HepG2 (cell line): ENCODE data around the gene BMERB1. TPM values are rescaled to one million over a fixed set of nuclear protein-coding genes. Genes with fewer than 3 reads are reported as not detected.
A peak's percentile ranks its signal among the peaks of the same experiment; 100 is the strongest.
"Not testable (repeated sequence)": the region's sequence is repeated elsewhere in the genome, so short reads cannot be mapped to it uniquely, and the experiment has no call there.

ENCODE experiments used
- ATAC-seq: fragments of 200-7000 bp; cut with Tn5 transposase; 3 replicates; pipeline ENCODE4 v1.9.1; 2020; ENCODE audit warnings: mild to moderate bottlenecking, moderate library complexity
- BruUV-seq: library from RNA; stranded (reverse); fragments of 400-500 nt; replicated peaks from 2 replicates; lab custom pipeline; 2021; lab: Mats Ljungman, UMichigan
- CTCF ChIA-PET: fragments of 300-600 bp; formaldehyde crosslinking; extraction: SDS; loops from one replicate; lab custom pipeline; 2021; ENCODE audit warnings: low total read pairs, inconsistent platforms, low intra/inter-chr PET ratio; lab: Yijun Ruan, JAX
- POLR2A ChIA-PET: fragments of 350-600 bp; sonication (Branson Sonifier 250); formaldehyde crosslinking; loops from one replicate; lab custom pipeline; 2020; ENCODE audit warnings: antibody characterized with exemption, inconsistent platforms; lab: Yijun Ruan, JAX
- DNase-seq: peaks from one replicate; pipeline ENCODE4 v3.0.0-alpha.2; 2015; ENCODE audit warnings: low spot score
- FAIRE-seq: peaks from 3 replicates; lab custom pipeline; 2011; peaks lifted over from hg19 to GRCh38; lab: Jason Lieb, UNC
- H2AFZ ChIP-seq: one replicate; pipeline ENCODE4 v1.6.1; 2011; ENCODE audit warnings: low read length, inconsistent platforms
- H3K27ac ChIP-seq: fragments of 300-600 bp; 3 replicates; pipeline ENCODE4 v1.8.0; 2011; ENCODE audit warnings: mixed run types, mild to moderate bottlenecking, mixed read lengths, low read length, inconsistent platforms; ENCODE audit not compliant: insufficient read depth; ENCODE audit errors: extremely low read length
- H3K27me3 ChIP-seq, 2 experiments: fragments of 200-600 bp in 1 of 2; 2 replicates in 1 of 2; 3 replicates in 1 of 2; pipeline versions ENCODE4 v1.6.0 to v1.8.0; 2011; ENCODE audit warnings: low read length in 2 of 2, mild to moderate bottlenecking in 2 of 2, moderate library complexity in 2 of 2, inconsistent platforms in 1 of 2; ENCODE audit not compliant: insufficient read depth in 2 of 2, control insufficient read depth in 1 of 2
- H3K36me3 ChIP-seq, 2 experiments: fragments of 200-600 bp in 1 of 2; replicated peaks in 1 of 2; 2 replicates in 1 of 2; 3 replicates in 1 of 2; pipeline versions ENCODE4 v1.5.1 to v1.8.0; 2011; ENCODE audit warnings: low read length in 2 of 2, inconsistent platforms in 1 of 2; ENCODE audit not compliant: insufficient read depth in 2 of 2, control insufficient read depth in 1 of 2
- H3K4me1 ChIP-seq: 2 replicates; pipeline ENCODE4 v1.5.1; 2012; ENCODE audit warnings: low read length, inconsistent platforms; ENCODE audit not compliant: insufficient read depth
- H3K4me2 ChIP-seq: 2 replicates; pipeline ENCODE4 v1.6.0; 2011; ENCODE audit warnings: low read depth, low read length, inconsistent platforms
- H3K4me3 ChIP-seq, 3 experiments: fragments of 200-600 bp in 1 of 3; sonication (generic), shearing (Covaris generic) in 1 of 3; replicated peaks in 1 of 3; 2 replicates each; pipeline ENCODE4 v1.5.1; 2011 to 2016; ENCODE audit warnings: low read length in 3 of 3, inconsistent platforms in 2 of 3, low read depth in 2 of 3, mild to moderate bottlenecking in 2 of 3, control low read depth in 1 of 3, mixed read lengths in 1 of 3; ENCODE audit not compliant: insufficient read depth in 1 of 3
- H3K79me2 ChIP-seq: one replicate; pipeline ENCODE4 v1.6.1; 2011; ENCODE audit warnings: low read length, inconsistent platforms; ENCODE audit not compliant: insufficient read depth
- H3K9ac ChIP-seq: 2 replicates; pipeline ENCODE4 v1.6.0; 2011; ENCODE audit warnings: mild to moderate bottlenecking, low read depth, low read length, inconsistent platforms; ENCODE audit not compliant: insufficient read depth
- H3K9me3 ChIP-seq: 2 replicates; pipeline ENCODE4 v1.5.1; 2012; ENCODE audit warnings: mild to moderate bottlenecking, low read length
- H4K20me1 ChIP-seq: 2 replicates; pipeline ENCODE4 v1.6.0; 2011; ENCODE audit warnings: inconsistent platforms, mild to moderate bottlenecking, low read length, moderate library complexity; ENCODE audit not compliant: insufficient read depth
- ETV5 ChIP-seq: IDR thresholded peaks from 2 replicates; pipeline ENCODE4 v1.6.1; 2018; ENCODE audit warnings: missing biosample characterization, missing genetic modification reagents, inconsistent platforms, borderline replicate concordance
- FOSL2 ChIP-seq: sonication (generic); formaldehyde crosslinking; IDR thresholded peaks from 2 replicates; pipeline ENCODE4 v1.4.0; 2020; ENCODE audit warnings: missing genetic modification reagents
- FOXJ3 ChIP-seq: sonication (generic); formaldehyde crosslinking; IDR thresholded peaks from 2 replicates; pipeline ENCODE4 v1.4.0; 2020; ENCODE audit warnings: missing genetic modification reagents, mild to moderate bottlenecking, borderline replicate concordance
- FOXO1 ChIP-seq: sonication (generic); formaldehyde crosslinking; IDR thresholded peaks from 2 replicates; pipeline ENCODE4 v1.4.0; 2020; ENCODE audit warnings: missing genetic modification reagents
- GATAD2A ChIP-seq: IDR thresholded peaks from 2 replicates; pipeline ENCODE4 v1.6.1; 2016
- HDAC2 ChIP-seq: sonication (generic); formaldehyde crosslinking; IDR thresholded peaks from 2 replicates; pipeline ENCODE4 v1.4.0; 2020; ENCODE audit warnings: missing genetic modification reagents
- KDM6A ChIP-seq: IDR thresholded peaks from 2 replicates; pipeline ENCODE4 v1.6.1; 2016; ENCODE audit warnings: low read depth
- MED1 ChIP-seq: sonication (generic); formaldehyde crosslinking; IDR thresholded peaks from 2 replicates; pipeline ENCODE4 v1.4.0; 2020; ENCODE audit warnings: missing genetic modification reagents
- NCOA2 ChIP-seq: sonication (generic); formaldehyde crosslinking; IDR thresholded peaks from 2 replicates; pipeline ENCODE4 v1.8.0; 2022; ENCODE audit warnings: inconsistent platforms
- NR2F1 ChIP-seq, 2 experiments: fragments of 450-650 bp in 1 of 2; formaldehyde crosslinking in 1 of 2; IDR thresholded peaks; 2 replicates each; pipeline versions ENCODE4 v1.5.0 to v1.6.1; 2016 to 2020; ENCODE audit warnings: mild to moderate bottlenecking in 1 of 2, missing compliant biosample characterization in 1 of 2, missing genetic modification reagents in 1 of 2, moderate library complexity in 1 of 2
- PHF21A ChIP-seq: sonication (generic); formaldehyde crosslinking; IDR thresholded peaks from 2 replicates; pipeline ENCODE4 v1.5.0; 2020; ENCODE audit warnings: mild to moderate bottlenecking, missing genetic modification reagents
- SOX13 ChIP-seq, 3 experiments: fragments of 450-650 bp in 1 of 3; sonication (generic) in 1 of 3; formaldehyde crosslinking in 1 of 3; IDR thresholded peaks in 2 of 3; conservative IDR thresholded peaks in 1 of 3; 2 replicates each; pipeline versions ENCODE4 v1.5.0 to v1.6.1; 2016 to 2020; ENCODE audit warnings: antibody characterized with exemption in 1 of 3, mild to moderate bottlenecking in 1 of 3, missing compliant biosample characterization in 1 of 3, missing genetic modification reagents in 1 of 3, moderate library complexity in 1 of 3
- THAP11 ChIP-seq: IDR thresholded peaks from 2 replicates; pipeline ENCODE4 v1.6.1; 2016; ENCODE audit warnings: missing biosample characterization, missing genetic modification reagents
- ZNF124 ChIP-seq: sonication (generic); formaldehyde crosslinking; IDR thresholded peaks from 2 replicates; pipeline ENCODE4 v1.4.0; 2020; ENCODE audit warnings: missing genetic modification reagents
- ZNF264 ChIP-seq: sonication (generic); formaldehyde crosslinking; IDR thresholded peaks from 2 replicates; pipeline ENCODE4 v1.4.0; 2020; ENCODE audit warnings: missing genetic modification reagents
- ZNF33A ChIP-seq: sonication (generic); formaldehyde crosslinking; IDR thresholded peaks from 2 replicates; pipeline ENCODE4 v1.5.1; 2020; ENCODE audit warnings: missing genetic modification reagents, mild to moderate bottlenecking, moderate library complexity, borderline replicate concordance
- ZNF564 ChIP-seq: sonication (generic); formaldehyde crosslinking; IDR thresholded peaks from 2 replicates; pipeline ENCODE4 v1.8.1; 2023; ENCODE audit warnings: mild to moderate bottlenecking, missing genetic modification reagents
- WGBS: methylation state at CpG from one replicate; pipeline ENCODE4 v1.1.6; 2017; ENCODE audit warnings: low lambda C conversion rate; 5-methylcytosine and 5-hydroxymethylcytosine counted together
- in situ Hi-C: cut with HindIII; loops from 2 replicates; pipeline ENCODE4 v1.10.0; 2017; ENCODE audit warnings: low pct_unique_long_range_greater_than_20kb; ENCODE audit not compliant: extremely low pct_ligation_motif_present
- intact Hi-C: fragments of 100-400 bp; cut with micrococcal nuclease; formaldehyde crosslinking; loops from one replicate; pipeline ENCODE4 v1.10.0; 2022; ENCODE audit not compliant: unreplicated experiment
- polyA plus RNA-seq, 8 experiments: library from polyadenylated mRNA; depleted of rRNA in 3 of 8; stranded (reverse) in 7 of 8; unstranded in 1 of 8; fragments of >200 nt; fragmentation: Illumina TruSeq in 4 of 8; extraction: Trizol in 4 of 8; gene quantifications; 2 replicates each; pipeline versions ENCODE4 v1.2.1 to v1.2.3, GENCODE V29; 2011 to 2016; ENCODE audit warnings: low read depth in 4 of 8, missing spikeins in 1 of 8, mixed read lengths in 1 of 8; ENCODE audit not compliant: insufficient read depth in 1 of 8
- total RNA-seq, 5 experiments: library from RNA; depleted of rRNA; stranded (reverse); fragments of >200 nt; fragmentation: Illumina TruSeq; extraction: Trizol; gene quantifications; 2 replicates each; pipeline ENCODE4 v1.2.3, GENCODE V29; 2016; ENCODE audit warnings: low read depth in 1 of 5
- TF ChIP-seq, protein P1 (sequence below): sonication (generic); formaldehyde crosslinking; IDR thresholded peaks from 2 replicates; pipeline ENCODE4 v1.4.0; 2020; ENCODE audit warnings: missing genetic modification reagents
- TF ChIP-seq, protein P2 (sequence below), 2 experiments: sonication (generic) in 1 of 2; formaldehyde crosslinking in 1 of 2; IDR thresholded peaks; 2 replicates each; pipeline versions ENCODE4 v1.4.0 to v1.6.1; 2018 to 2020; ENCODE audit warnings: missing genetic modification reagents in 2 of 2, borderline replicate concordance in 1 of 2, low read depth in 1 of 2, mild to moderate bottlenecking in 1 of 2, missing biosample characterization in 1 of 2
- TF ChIP-seq, protein P3 (sequence below): IDR thresholded peaks from 2 replicates; pipeline ENCODE4 v1.6.1; 2018; ENCODE audit warnings: missing genetic modification reagents, mild to moderate bottlenecking, missing compliant biosample characterization

The BMERB1 gene
- total and polyA plus RNA-seq, 2 of the 13 experiments (the other 11 are each of a cell fraction or from before 2014, with no cell fraction given) = 1.4 TPM

DNA sequence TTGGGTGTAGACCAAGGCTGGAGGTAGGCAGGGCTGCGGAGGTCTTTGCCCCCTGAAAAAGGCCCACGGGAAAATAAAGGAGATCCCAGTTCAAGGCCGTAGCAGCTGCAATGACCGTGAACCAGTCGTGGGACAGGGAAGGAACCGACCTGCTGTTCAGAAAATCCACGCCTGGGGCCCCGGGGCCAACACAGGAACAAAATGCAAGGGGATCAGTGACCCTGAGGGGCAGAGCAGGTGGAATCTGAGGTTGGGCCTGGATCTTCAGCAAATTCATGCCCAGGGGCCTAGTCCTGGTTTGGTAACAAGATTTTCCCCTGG, 37.9 kb upstream of the BMERB1 start:
- BruUV-seq; FAIRE-seq; H2AFZ ChIP-seq; CTCF ChIA-PET; H3K36me3 ChIP-seq; intact Hi-C loops; in situ Hi-C loops; DNase-seq; H3K27me3 ChIP-seq; H4K20me1 ChIP-seq; H3K9me3 ChIP-seq; TF ChIP-seq SOX13 (IDR thresholded peaks at IDR 0.05): not testable (repeated sequence)
- H3K4me1 ChIP-seq = peaks cover 46% of the 10 kb centered on the region
- peak overlapping the region; percentile 71 for H3K4me2 ChIP-seq
- POLR2A ChIA-PET = interaction anchor here (1.8 kb wide), 1 partner anchor 8 kb away, joined by 8 read pairs; no protein-coding TSS in a partner anchor
- peak overlapping the region; percentile 84 for H3K9ac ChIP-seq
- peaks cover 34% of the 10 kb centered on the region for H3K79me2 ChIP-seq
- ATAC-seq = peak; percentile 19
- H3K27ac ChIP-seq = peak overlapping the region; percentile 71
- H3K4me3 ChIP-seq = peak overlapping the region; percentile 66 to 94 (median 84)
- 0% methylated on average over 8 of the region's 8 CpGs for WGBS
- TF ChIP-seq FOSL2 (CRISPR knock-in tag) (0 out of 2 replicates have a peak, but pooled peaks have one; percentile 9), HDAC2 (peak; percentile 60; the same call in 1 of the 2 replicates), ZNF33A (CRISPR knock-in tag) (0 out of 2 replicates have a peak, but pooled peaks have one; percentile 37), NR2F1 (CRISPR knock-in tag; IDR thresholded peaks at IDR 0.05) (peak in 1 of 2 experiments; percentile 52; a peak in 1 of 4 replicates), ZNF564 (0 out of 2 replicates have a peak, but pooled peaks have one; percentile 3), SOX13 (CRISPR knock-in tag; conservative IDR thresholded peaks at IDR 0.05 in 1 of 2, IDR thresholded peaks at IDR 0.05 in 1 of 2) (peak in 1 of 2 experiments; percentile 40; a peak in 1 of 4 replicates), FOXJ3 (CRISPR knock-in tag) (peak; percentile 23; the same call in 1 of the 2 replicates), THAP11 (CRISPR knock-in tag) (0 out of 2 replicates have a peak, but pooled peaks have one; percentile 11), FOXO1 (CRISPR knock-in tag) (peak; percentile 29; the same call in 1 of the 2 replicates), ETV5 (0 out of 2 replicates have a peak, but pooled peaks have one; percentile 12), GATAD2A (peak; percentile 64), ZNF264 (0 out of 2 replicates have a peak, but pooled peaks have one; percentile 14), NCOA2 (CRISPR knock-in tag) (peak; percentile 67), KDM6A (CRISPR knock-in tag) (0 out of 2 replicates have a peak, but pooled peaks have one; percentile 13), ZNF124 (peak; percentile 50; the same call in 1 of the 2 replicates), MED1 (CRISPR knock-in tag) (peak; percentile 64), PHF21A (CRISPR knock-in tag) (peak; percentile 35; the same call in 1 of the 2 replicates)
- TF ChIP-seq, protein P1, sequence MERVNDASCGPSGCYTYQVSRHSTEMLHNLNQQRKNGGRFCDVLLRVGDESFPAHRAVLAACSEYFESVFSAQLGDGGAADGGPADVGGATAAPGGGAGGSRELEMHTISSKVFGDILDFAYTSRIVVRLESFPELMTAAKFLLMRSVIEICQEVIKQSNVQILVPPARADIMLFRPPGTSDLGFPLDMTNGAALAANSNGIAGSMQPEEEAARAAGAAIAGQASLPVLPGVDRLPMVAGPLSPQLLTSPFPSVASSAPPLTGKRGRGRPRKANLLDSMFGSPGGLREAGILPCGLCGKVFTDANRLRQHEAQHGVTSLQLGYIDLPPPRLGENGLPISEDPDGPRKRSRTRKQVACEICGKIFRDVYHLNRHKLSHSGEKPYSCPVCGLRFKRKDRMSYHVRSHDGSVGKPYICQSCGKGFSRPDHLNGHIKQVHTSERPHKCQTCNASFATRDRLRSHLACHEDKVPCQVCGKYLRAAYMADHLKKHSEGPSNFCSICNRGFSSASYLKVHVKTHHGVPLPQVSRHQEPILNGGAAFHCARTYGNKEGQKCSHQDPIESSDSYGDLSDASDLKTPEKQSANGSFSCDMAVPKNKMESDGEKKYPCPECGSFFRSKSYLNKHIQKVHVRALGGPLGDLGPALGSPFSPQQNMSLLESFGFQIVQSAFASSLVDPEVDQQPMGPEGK = peak; percentile 23; the same call in 1 of the 2 replicates
- TF ChIP-seq, protein P2, sequence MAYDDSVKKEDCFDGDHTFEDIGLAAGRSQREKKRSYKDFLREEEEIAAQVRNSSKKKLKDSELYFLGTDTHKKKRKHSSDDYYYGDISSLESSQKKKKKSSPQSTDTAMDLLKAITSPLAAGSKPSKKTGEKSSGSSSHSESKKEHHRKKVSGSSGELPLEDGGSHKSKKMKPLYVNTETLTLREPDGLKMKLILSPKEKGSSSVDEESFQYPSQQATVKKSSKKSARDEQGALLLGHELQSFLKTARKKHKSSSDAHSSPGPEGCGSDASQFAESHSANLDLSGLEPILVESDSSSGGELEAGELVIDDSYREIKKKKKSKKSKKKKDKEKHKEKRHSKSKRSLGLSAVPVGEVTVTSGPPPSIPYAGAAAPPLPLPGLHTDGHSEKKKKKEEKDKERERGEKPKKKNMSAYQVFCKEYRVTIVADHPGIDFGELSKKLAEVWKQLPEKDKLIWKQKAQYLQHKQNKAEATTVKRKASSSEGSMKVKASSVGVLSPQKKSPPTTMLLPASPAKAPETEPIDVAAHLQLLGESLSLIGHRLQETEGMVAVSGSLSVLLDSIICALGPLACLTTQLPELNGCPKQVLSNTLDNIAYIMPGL (CRISPR knock-in tag; IDR thresholded peaks at IDR 0.05; ENCODE audit: borderline replicate concordance in 1 of 2, low read depth in 1 of 2) = 0 out of 4 replicates have a peak, but pooled peaks of 1 of the 2 experiments have one; percentile 3
- TF ChIP-seq, protein P3, sequence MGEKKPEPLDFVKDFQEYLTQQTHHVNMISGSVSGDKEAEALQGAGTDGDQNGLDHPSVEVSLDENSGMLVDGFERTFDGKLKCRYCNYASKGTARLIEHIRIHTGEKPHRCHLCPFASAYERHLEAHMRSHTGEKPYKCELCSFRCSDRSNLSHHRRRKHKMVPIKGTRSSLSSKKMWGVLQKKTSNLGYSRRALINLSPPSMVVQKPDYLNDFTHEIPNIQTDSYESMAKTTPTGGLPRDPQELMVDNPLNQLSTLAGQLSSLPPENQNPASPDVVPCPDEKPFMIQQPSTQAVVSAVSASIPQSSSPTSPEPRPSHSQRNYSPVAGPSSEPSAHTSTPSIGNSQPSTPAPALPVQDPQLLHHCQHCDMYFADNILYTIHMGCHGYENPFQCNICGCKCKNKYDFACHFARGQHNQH (CRISPR knock-in tag) = 0 out of 2 replicates have a peak, but pooled peaks have one; percentile 50
